Fibroblast of skin of right quadriceps (primary cell): ENCODE data around the gene TBL1Y.
A peak's percentile ranks its signal among the peaks of the same experiment; 100 is the strongest.
"Not testable (repeated sequence)": the region's sequence is repeated elsewhere in the genome, so short reads cannot be mapped to it uniquely, and the experiment has no call there.

Experiments
- DNase-seq: peaks from one replicate; pipeline ENCODE4 v3.0.0-alpha.2; 2013

The TBL1Y gene

DNA sequence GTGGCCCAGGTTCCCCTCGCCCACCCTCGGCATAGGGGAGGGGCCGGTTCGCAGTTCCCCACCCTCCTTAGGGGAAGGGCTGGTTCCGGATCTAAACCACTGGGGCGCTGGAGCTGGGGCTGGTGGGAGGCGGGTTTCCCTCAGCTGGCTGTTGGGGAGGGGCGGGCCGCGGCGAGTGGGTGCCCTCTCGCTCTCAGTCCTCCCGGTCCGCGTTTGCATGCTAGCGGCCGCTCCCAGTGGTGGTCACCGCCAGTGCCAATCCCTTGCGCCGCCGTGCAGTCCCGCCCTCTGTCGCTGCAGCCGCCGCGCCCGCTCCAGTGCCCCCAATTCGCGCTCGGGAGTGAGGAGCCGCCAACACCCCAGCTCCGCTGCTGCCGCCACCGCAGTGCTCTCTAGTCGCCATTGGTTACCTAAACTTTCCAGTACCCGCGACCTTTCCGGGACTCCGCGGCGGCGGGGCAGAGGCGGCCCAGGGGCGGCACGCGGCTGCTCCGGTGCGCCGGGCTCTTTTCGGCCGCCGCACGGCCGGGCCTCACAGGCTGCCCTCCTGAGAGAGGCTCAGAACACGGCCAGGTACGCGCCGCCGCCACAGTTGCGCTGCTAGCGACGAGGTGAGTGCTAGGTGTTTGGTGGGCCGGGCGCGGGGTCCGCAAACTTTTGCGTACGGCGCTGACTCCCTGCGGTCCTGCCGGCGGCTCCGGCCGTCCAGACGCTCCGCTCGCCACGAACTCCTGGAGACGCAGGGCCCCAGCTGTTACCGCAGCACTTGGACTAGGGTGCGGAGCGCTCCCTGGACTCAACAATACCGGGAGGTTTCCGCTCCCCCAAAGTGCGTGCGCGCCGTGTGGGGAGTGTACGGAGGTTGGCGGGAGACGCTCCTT is at the start of gene TBL1Y:
TSS of gene TBL1Y (plus strand) at position 326 of the 881 bp plus-strand sequence. CDS start 114,388 bp downstream, outside the sequence.
- no peak for DNase-seq

DNA sequence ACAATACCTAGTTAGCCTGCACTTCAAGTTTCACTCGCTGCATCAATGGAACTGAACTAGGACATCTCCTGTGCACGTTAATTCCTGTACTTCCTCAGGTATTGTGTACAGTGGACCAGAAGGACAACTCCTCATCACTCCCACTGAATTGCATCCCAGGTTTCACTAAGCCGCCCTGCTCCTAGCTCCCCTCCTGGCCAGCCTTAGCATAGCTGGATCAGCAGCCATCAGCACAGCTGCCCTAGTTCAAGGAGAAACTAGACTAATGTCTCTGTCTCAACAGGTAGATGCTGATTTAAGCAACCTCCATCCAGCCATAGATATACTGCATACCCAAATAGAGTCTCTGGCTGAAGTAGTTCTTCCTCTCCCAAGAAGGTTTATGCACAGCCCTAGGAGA is 16.0 kb upstream of the TBL1Y start:
- DNase-seq = no peak

DNA sequence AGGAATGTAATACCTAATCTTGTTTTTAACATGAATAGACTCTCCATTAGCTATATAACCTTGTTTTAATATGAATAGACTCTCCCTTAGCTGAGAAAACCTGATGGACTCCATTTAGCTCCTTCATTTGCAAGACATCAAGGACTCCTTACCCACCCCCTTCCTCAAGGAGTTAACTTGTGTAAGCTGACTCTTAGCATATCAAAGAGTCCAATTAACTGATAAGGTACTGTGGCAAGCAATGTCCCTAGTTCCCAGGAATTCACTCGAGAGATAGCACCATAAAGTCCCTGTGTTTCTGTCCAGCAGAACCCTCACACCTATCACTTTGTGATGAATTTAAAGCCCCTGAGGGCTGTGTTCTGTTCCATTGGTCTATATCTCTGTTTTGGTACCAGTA is 15.3 kb upstream of the TBL1Y start:
- DNase-seq = no peak

DNA sequence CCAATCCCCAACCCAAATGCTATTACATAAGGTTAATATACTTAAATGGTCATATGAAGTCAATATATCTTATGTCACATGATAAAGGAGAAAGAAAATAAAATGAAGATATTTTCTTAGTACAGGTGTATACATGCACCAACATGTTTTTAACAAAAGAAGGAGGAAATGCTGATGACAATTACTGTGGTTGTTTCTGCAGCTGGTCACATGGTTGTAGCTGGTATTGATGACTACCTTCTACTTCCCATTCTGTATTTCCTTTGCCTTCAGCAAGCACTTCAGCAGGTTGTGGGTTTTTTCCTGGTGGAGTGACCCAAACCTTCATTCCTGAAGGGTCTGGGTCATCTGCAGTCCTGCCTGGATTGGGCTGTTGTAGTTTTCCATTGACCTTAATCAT is 8.4 kb upstream of the TBL1Y start:
- DNase-seq = not testable (repeated sequence)

- no peak for DNase-seq
Measured at GRCh38 chrY:6907591-6907990, 2.9 kb upstream of the TBL1Y start.

DNA sequence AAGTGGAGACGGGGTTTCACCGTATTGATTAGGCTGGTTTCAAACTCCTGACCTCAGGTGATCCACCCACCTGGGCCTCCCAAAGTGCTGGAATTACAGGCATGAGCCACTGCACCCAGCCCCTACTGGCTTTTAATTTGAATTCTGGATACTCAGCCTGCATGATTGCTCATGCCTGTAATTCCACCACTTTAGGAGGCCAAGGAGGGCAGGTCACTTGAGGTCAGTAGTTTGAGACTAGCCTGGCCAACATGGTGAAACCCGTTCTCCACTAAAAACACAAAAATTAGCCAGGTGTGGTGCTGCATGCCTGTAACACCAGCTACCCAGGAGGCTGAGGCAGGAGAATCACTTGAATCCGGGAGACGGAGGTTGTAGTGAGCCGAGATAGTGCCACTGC is 2.5 kb upstream of the TBL1Y start:
- DNase-seq = not testable (repeated sequence)

GRCh38 chrY:6909118-6909521 is 1.4 kb upstream of the TBL1Y start:
- DNase-seq = no peak

GRCh38 chrY:6909856-6910255 is 641 bp upstream of the TBL1Y start:
- DNase-seq = no peak

DNA sequence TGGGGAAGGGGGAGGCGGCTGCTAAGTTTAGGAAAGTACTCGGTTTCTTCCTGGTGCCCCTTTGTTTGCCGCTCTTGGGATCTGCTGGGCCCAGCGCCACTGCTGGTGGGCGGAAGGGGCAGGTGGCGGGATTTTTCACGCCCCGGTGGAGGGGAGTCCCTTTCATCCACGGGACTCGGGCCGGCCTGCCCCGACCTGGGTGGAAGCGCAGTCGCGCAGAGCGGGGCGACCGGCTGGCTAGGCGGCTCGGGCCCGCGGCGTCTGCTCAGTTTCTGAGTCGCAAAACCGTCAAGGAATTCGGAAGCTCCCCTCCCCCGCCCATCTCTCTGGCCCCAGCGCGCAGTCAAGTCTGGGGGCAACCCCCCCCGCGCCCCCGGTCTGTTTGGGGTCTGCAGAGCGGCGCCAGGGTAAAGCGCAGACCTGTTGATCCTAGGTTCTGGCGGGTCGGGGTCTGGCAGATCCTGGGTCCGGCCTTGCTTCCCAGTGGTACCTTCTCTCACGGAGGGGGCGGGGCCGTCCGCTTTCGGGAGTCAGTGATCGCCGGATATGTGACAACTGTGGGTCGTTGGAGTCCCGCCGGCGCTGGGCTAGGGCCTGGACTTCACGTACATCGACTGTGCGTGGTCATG is 870 bp downstream of the TBL1Y start, which contains the start of gene AMELY:
TSS of gene AMELY (minus strand) at position 500 of the 629 bp plus-strand sequence. CDS start 39,144 bp downstream, outside the sequence.
- no peak for DNase-seq

GRCh38 chrY:6913362-6913761 is 2.9 kb downstream of the TBL1Y start:
- no peak for DNase-seq

GRCh38 chrY:6921061-6921460 is 10.6 kb downstream of the TBL1Y start:
- no peak for DNase-seq

DNA sequence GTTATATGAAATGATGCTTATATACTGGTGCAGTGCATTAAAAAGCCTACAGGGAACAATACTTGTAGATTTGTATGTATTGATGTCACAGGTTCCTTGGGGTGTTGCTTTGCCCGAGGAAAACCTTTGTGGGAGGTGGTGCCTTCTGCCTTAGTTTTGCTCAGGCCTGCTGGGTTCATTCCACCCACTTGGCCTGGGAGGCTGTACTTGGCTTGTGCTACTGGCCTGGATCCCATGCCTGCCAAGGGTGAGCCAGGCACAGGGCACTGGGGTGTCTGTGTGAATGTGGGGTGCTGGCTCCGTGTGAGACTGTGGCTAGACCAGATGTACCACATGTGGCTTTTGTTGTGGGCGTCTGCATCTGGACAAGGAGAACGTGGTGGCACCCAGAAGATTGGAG is 17.8 kb downstream of the TBL1Y start:
- no peak for DNase-seq

DNA sequence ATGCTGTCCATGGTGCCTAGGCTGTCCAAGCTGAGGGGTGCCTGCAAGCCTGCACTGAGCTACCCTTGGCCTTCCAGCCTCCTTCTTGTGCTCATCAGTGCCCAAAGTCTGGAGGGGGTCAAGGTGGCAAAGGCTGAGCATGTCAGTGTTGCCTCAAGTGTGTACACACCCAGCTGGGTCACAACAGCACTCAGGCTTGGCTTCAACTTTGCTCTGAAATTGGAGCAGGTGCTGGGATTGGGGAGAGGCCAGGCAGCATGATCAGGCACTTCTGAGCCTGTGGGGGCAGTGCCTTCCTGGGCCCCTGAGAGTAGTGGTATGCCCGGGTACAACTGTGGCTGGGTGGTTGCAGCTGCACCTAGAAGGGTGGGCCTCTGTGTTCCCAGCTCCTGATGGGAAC is 18.7 kb downstream of the TBL1Y start:
- DNase-seq = no peak

DNA sequence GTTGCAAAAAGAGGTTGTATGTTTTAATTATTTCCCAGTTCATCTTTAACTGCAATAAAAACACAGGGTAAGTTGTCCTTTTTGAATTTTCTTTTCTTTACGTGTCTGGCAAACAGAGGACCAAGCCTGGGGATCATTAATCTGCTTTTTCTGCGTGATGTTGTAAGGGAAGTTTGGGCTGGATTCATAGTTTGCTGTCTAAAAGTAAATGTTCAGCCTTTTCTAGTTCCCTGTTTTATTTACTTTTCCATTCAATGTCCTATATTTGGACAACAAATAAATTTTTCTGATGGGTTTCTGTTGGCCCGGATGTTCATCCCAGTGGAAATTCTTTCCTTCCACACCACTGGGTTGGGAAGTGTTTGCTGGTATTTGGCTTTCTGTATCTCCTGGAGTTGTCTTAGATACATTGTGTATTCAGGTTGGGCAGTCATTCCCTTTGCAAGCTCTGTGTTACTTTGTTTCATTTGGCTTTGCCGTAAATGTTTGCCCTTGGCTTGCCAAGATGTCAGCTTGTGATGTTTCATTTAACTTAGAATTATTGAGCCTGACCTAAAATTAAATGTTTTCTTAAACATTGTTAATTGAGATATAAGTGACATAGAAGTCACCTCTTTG is 21.4 kb downstream of the TBL1Y start:
- DNase-seq = no peak

- DNase-seq = no peak
Measured at GRCh38 chrY:6935497-6935896, 25.0 kb downstream of the TBL1Y start.

DNA sequence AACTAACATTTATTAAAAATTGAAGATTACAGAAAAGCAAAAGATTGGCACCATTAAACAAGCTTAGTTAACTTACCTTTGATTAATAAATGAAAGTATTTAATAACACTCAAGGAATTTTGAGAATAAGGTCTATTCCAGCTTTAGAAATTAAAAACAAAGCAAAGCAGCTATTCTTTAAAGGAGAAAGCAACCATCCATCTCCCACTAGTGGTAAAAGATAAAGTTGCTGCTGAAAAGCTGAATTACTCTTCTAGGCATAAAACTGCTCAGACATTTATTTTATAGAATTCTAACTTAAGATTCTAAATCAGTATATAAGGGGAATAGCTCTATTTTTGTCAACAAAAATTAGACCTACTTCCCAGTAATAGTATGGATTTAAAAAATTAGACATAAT is 37.2 kb downstream of the TBL1Y start:
- DNase-seq = no peak

DNA sequence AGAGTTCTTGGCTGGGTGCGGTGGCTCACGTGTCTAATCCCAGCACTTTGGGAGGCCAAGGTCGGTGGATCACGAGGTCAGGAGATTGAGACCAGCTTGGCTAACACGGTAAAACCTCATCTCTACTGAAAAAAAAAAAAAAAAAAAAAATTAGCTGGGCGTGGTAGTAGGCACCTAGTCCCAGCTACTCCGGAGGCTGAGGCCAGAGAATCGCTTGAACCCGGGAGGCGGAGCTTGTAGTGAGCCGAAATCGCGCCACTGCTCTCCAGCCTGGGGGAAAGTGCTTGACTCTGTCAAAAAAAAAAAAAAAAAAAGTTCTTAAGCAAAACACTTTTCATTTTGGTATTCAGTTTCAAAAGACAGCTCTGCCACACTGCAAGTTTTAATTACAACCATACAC is 37.9 kb downstream of the TBL1Y start:
- DNase-seq = no peak

- DNase-seq = no peak
Measured at GRCh38 chrY:6949947-6950346, 39.5 kb downstream of the TBL1Y start.

GRCh38 chrY:6964732-6965131 is 54.2 kb downstream of the TBL1Y start:
- peak; percentile 19 for DNase-seq

DNA sequence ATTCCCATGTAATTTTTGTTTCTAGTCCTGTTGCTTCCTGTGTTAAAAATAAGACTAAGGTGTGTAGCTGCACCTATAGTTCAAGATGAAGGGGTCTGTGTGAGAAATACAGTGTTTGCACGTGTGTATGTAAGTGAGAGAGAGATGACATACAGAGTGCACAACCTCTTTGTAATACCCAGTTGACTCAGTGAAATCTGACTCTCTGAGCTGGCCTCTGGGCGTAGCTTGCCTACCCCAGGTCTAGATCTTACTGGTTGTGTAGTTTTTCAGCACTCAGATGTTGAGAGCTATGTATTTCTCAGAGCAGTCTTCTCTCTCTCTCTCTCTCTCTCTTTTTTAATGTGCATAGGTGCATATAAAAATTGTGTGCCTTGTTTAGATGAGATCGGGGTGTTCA is 56.0 kb downstream of the TBL1Y start:
- no peak for DNase-seq

- no peak for DNase-seq
Measured at GRCh38 chrY:6967736-6968135, 57.2 kb downstream of the TBL1Y start.

DNA sequence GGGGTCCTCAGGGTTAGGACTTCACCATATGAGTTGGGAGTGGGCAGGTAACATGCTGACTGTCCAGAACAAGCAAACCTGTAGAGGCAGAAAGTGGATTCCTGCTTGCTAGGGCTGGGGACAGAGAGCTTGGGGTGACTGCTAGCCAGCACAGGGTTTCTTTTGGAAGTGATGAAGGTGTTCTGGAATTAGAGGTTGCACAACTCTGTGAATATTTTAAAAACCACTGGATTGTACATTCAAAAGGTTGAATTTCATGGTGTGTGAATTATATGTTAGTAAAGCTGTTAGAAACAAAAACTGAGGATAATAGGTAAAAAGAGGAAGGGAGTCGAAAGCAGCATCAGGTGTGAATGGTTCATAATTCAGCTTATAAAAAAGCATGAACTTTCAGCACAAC is 57.7 kb downstream of the TBL1Y start:
- DNase-seq = no peak

DNA sequence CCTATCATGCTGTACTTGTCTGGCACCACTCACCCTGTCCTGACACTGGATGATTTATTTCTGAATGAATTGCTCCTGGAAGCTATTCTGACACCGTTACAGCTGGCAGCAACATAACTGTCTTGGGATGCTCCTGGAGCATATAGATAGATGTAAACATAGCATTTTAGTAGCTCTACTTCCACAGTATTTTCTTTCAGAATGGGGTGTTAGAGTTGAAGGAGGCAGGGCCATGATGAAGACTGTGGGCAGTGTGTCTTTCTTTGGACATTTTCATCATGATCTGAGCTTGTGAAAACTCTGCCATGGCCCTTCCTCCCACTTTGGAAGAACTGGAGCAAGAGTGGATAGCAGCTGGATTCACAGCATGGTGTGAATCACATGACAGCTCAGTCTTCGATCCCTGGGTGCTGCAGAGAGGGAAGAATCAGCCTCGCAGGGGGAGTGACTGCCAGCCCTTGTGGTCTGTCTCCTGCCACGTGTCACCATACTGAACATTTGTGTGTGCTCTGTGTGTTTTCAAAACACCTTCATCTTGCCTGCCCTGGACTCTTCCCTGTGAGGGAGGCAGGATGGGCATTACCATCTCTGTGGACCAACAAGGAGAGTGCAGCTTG is 61.9 kb downstream of the TBL1Y start:
- DNase-seq = no peak
